ENCODE measurements around the gene CELF4.

The CELF4 gene

GRCh38 chr18:37348729-37349128, 216.9 kb downstream of the CELF4 start:
- DNase-seq (ENCODE audit: low read depth in 2 of 2): no peak

GRCh38 chr18:37346048-37346447, 219.6 kb downstream of the CELF4 start:
- no peak for DNase-seq (ENCODE audit: low read depth in 2 of 2)

GRCh38 chr18:37343542-37343851, 222.1 kb downstream of the CELF4 start:
- DNase-seq (ENCODE audit: low read depth in 2 of 2): no peak

- no peak for DNase-seq (ENCODE audit: low read depth in 2 of 2)
These were observed 224.0 kb downstream of the CELF4 start for GRCh38 chr18:37341473-37342086.

GRCh38 chr18:37341016-37341415, 224.6 kb downstream of the CELF4 start:
- no peak for DNase-seq (ENCODE audit: low read depth in 2 of 2)

GRCh38 chr18:37339701-37340215, 225.8 kb downstream of the CELF4 start:
- no peak for DNase-seq (ENCODE audit: low read depth in 2 of 2)

GRCh38 chr18:37336568-37337285, 228.9 kb downstream of the CELF4 start:
- no peak for DNase-seq (ENCODE audit: low read depth in 2 of 2)

- DNase-seq (ENCODE audit: low read depth in 2 of 2): no peak
These were observed 230.2 kb downstream of the CELF4 start for GRCh38 chr18:37335409-37335736.

GRCh38 chr18:37334631-37335408, 230.8 kb downstream of the CELF4 start:
- DNase-seq (ENCODE audit: low read depth in 2 of 2): no peak

- no peak for DNase-seq (ENCODE audit: low read depth in 2 of 2)
These were observed 232.8 kb downstream of the CELF4 start for GRCh38 chr18:37332628-37333420.

- no peak for DNase-seq (ENCODE audit: low read depth in 2 of 2)
These were observed 233.4 kb downstream of the CELF4 start for GRCh38 chr18:37332219-37332618.

GRCh38 chr18:37330173-37330572, 235.4 kb downstream of the CELF4 start:
- DNase-seq (ENCODE audit: low read depth in 2 of 2): no peak

- DNase-seq (ENCODE audit: low read depth in 2 of 2): no peak
These were observed 236.5 kb downstream of the CELF4 start for GRCh38 chr18:37328946-37329719.

GRCh38 chr18:37327063-37327577, 238.5 kb downstream of the CELF4 start:
- no peak for DNase-seq (ENCODE audit: low read depth in 2 of 2)

- DNase-seq (ENCODE audit: low read depth in 2 of 2): no peak
These were observed 243.0 kb downstream of the CELF4 start for GRCh38 chr18:37322492-37323035.

- DNase-seq (ENCODE audit: low read depth in 2 of 2): no peak
These were observed 243.8 kb downstream of the CELF4 start for GRCh38 chr18:37321582-37322491.

GRCh38 chr18:37320317-37320716, 245.3 kb downstream of the CELF4 start:
- no peak for DNase-seq (ENCODE audit: low read depth in 2 of 2)

GRCh38 chr18:37318360-37319355, 246.9 kb downstream of the CELF4 start:
- no peak for DNase-seq (ENCODE audit: low read depth in 2 of 2)
